ENCODE measurements around the gene SLC22A12. TPM values are rescaled to one million over a fixed set of nuclear protein-coding genes. Genes with fewer than 3 reads are reported as not detected.

SLC22A12 gene
- polyA plus RNA-seq, 1 donor, result 0.03 TPM

DNA sequence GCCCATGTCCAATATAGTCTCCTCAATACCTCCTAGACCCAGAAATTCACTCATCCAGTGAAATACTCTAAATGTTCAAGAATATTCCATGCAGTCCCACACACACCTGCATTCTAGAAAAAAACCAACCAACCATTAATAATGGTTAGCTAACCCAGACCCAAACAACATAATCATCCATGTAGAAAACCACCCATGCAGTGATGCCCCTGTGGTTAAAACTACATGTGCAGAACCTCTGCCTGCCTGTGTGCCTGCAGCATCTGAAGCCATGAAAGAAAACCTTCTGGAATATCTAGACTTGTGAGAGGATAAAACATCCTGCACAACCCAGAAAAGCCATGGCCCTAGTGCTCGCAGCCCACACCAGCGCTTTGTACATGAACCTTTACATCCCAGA lies 47.8 kb downstream of the SLC22A12 start:
- Histone ChIP-seq H3K27me3 (ENCODE audit: control insufficient read depth, insufficient read depth, low read length) (peaks cover 33% of the 10 kb centered on the region), H3K36me3 (ENCODE audit: control insufficient read depth, insufficient read depth, low read length) (no peaks in the 10 kb centered on the region), H3K4me3 (ENCODE audit: low read length) (no peak overlapping the region), H3K9me3 (ENCODE audit: control insufficient read depth, low read depth, low read length) (peaks cover 4% of the 10 kb centered on the region), H3K27ac (ENCODE audit: low read length) (no peak overlapping the region), H3K4me1 (ENCODE audit: control insufficient read depth, insufficient read depth, low read length) (peaks cover 33% of the 10 kb centered on the region)
- no peak for DNase-seq
- no CpG with 5 or more reads among the region's 2 CpGs for WGBS (ENCODE audit: insufficient coverage, low lambda C conversion rate)

GRCh38 chr11:64639885-64640284 lies 48.9 kb downstream of the SLC22A12 start:
- Histone ChIP-seq H3K27me3 (ENCODE audit: control insufficient read depth, insufficient read depth, low read length) (peaks cover 44% of the 10 kb centered on the region), H3K4me3 (ENCODE audit: low read length) (no peak overlapping the region), H3K36me3 (ENCODE audit: control insufficient read depth, insufficient read depth, low read length) (no peaks in the 10 kb centered on the region), H3K4me1 (ENCODE audit: control insufficient read depth, insufficient read depth, low read length) (peaks cover 27% of the 10 kb centered on the region), H3K9me3 (ENCODE audit: control insufficient read depth, low read depth, low read length) (peaks cover 4% of the 10 kb centered on the region), H3K27ac (ENCODE audit: low read length) (no peak overlapping the region)
- DNase-seq, result no peak
- WGBS (ENCODE audit: insufficient coverage, low lambda C conversion rate), result no CpG with 5 or more reads among the region's 4 CpGs

DNA sequence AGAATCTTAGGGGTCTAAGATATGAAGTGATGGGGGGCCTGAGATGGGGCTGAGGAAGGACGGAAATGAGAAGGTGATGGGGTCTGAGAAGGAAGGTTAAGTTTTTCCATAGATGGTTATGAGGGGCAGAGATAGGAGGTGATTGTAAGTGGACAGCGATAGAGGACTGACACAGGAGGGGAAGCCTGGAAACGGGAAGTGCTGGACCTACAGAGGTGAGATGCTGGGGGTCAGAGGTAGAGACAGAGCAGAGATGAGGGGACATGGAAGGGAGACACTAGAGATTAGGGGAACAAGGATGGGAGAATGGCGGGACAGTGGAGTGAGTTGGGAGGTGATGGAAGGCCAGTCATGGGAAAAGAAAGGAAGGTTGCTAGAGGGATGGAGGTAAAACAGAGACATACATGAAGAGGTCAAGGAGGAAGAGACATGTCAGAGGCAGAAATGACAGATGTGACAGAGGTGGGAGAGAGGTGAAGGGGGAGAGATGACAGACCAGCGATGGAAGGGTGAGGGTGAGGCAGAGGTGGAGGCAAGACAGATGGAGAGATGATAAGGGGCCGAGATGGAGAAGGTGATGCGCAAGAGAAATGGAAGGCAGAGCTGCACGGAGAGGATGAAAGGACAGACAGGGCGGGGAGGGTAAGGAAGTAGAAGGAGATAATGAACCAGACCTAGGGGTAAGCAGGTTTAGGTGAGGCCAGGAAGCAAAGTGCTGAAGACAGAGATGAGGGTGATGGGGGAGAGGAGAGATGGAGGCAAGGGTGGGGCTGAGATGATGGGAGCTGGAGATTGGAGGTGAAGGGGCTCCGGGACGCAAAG lies 50.8 kb downstream of the SLC22A12 start:
- Histone ChIP-seq H3K27ac (ENCODE audit: low read length) (no peak overlapping the region), H3K9me3 (ENCODE audit: control insufficient read depth, low read depth, low read length) (peaks cover 4% of the 10 kb centered on the region), H3K36me3 (ENCODE audit: control insufficient read depth, insufficient read depth, low read length) (no peaks in the 10 kb centered on the region), H3K4me3 (ENCODE audit: low read length) (peak overlapping the region; percentile 17), H3K4me1 (ENCODE audit: control insufficient read depth, insufficient read depth, low read length) (peaks cover 28% of the 10 kb centered on the region), H3K27me3 (ENCODE audit: control insufficient read depth, insufficient read depth, low read length) (peaks cover 60% of the 10 kb centered on the region)
- 36% methylated on average over 7 of the region's 11 CpGs for WGBS (ENCODE audit: insufficient coverage, low lambda C conversion rate)
- DNase-seq, result no peak

GRCh38 chr11:64642418-64642735 lies 51.4 kb downstream of the SLC22A12 start:
- H3K27ac ChIP-seq (ENCODE audit: low read length), result no peak overlapping the region
- peaks cover 4% of the 10 kb centered on the region for H3K9me3 ChIP-seq (ENCODE audit: control insufficient read depth, low read depth, low read length)
- H3K4me3 ChIP-seq (ENCODE audit: low read length), result peak overlapping the region; percentile 17
- no CpG with 5 or more reads among the region's 30 CpGs for WGBS (ENCODE audit: insufficient coverage, low lambda C conversion rate)
- H3K36me3 ChIP-seq (ENCODE audit: control insufficient read depth, insufficient read depth, low read length), result no peaks in the 10 kb centered on the region
- H3K27me3 ChIP-seq (ENCODE audit: control insufficient read depth, insufficient read depth, low read length), result peaks cover 63% of the 10 kb centered on the region
- no peak for DNase-seq
- H3K4me1 ChIP-seq (ENCODE audit: control insufficient read depth, insufficient read depth, low read length), result peaks cover 23% of the 10 kb centered on the region

- Histone ChIP-seq H3K27ac (ENCODE audit: low read length) (no peak overlapping the region), H3K4me1 (ENCODE audit: control insufficient read depth, insufficient read depth, low read length) (peaks cover 18% of the 10 kb centered on the region), H3K4me3 (ENCODE audit: low read length) (peak overlapping the region; percentile 37), H3K9me3 (ENCODE audit: control insufficient read depth, low read depth, low read length) (peaks cover 1% of the 10 kb centered on the region), H3K36me3 (ENCODE audit: control insufficient read depth, insufficient read depth, low read length) (no peaks in the 10 kb centered on the region), H3K27me3 (ENCODE audit: control insufficient read depth, insufficient read depth, low read length) (peaks cover 63% of the 10 kb centered on the region)
- no peak for DNase-seq
- WGBS (ENCODE audit: insufficient coverage, low lambda C conversion rate), result no CpG with 5 or more reads among the region's 36 CpGs
These were observed 51.8 kb downstream of the SLC22A12 start for GRCh38 chr11:64642871-64643255.

GRCh38 chr11:64643256-64643881 lies 52.3 kb downstream of the SLC22A12 start:
- Histone ChIP-seq H3K9me3 (ENCODE audit: control insufficient read depth, low read depth, low read length) (no peaks in the 10 kb centered on the region), H3K4me3 (ENCODE audit: low read length) (peak overlapping the region; percentile 37), H3K4me1 (ENCODE audit: control insufficient read depth, insufficient read depth, low read length) (peaks cover 16% of the 10 kb centered on the region), H3K27ac (ENCODE audit: low read length) (no peak overlapping the region), H3K27me3 (ENCODE audit: control insufficient read depth, insufficient read depth, low read length) (peaks cover 63% of the 10 kb centered on the region), H3K36me3 (ENCODE audit: control insufficient read depth, insufficient read depth, low read length) (no peaks in the 10 kb centered on the region)
- DNase-seq, result no peak
- no CpG with 5 or more reads among the region's 53 CpGs for WGBS (ENCODE audit: insufficient coverage, low lambda C conversion rate)

DNA sequence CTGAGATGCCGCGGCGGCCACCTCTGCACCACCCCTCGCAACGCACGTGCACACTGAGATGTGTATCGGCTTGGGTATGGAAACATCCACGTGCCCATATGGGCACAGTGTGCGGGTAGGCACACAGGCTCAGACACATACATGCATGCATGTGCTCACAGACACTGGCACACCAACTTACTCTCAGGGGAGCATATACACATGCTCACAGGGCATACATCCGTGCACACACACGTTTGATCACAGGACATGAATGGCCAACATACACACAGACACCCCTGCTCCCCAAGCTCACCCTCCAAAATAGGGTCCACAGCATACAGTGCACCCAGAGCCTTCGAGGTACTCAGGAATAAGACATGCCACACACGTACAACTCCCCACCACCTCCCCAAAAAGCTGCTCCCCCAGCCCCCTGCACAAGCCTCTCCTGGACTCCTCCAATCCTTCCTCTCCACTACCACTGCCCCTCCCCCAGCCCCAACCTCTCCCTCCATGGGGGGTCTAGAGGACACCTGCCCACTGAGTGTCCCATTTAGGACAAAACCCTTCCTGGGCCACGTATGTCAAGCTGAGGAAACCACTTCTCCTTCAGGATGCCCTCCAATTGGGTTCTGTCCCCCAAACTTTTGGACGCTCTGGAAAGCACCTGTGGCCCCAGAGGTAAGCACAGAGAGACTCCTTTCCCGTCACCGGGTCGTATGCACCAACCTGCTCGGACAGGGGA lies 53.1 kb downstream of the SLC22A12 start:
- no peak overlapping the region for H3K4me3 ChIP-seq (ENCODE audit: low read length)
- no peak overlapping the region for H3K27ac ChIP-seq (ENCODE audit: low read length)
- no peaks in the 10 kb centered on the region for H3K36me3 ChIP-seq (ENCODE audit: control insufficient read depth, insufficient read depth, low read length)
- DNase-seq, result no peak
- WGBS (ENCODE audit: insufficient coverage, low lambda C conversion rate), result 13% methylated on average over 4 of the region's 19 CpGs
- H3K9me3 ChIP-seq (ENCODE audit: control insufficient read depth, low read depth, low read length), result no peaks in the 10 kb centered on the region
- peaks cover 15% of the 10 kb centered on the region for H3K4me1 ChIP-seq (ENCODE audit: control insufficient read depth, insufficient read depth, low read length)
- H3K27me3 ChIP-seq (ENCODE audit: control insufficient read depth, insufficient read depth, low read length), result peaks cover 63% of the 10 kb centered on the region

DNA sequence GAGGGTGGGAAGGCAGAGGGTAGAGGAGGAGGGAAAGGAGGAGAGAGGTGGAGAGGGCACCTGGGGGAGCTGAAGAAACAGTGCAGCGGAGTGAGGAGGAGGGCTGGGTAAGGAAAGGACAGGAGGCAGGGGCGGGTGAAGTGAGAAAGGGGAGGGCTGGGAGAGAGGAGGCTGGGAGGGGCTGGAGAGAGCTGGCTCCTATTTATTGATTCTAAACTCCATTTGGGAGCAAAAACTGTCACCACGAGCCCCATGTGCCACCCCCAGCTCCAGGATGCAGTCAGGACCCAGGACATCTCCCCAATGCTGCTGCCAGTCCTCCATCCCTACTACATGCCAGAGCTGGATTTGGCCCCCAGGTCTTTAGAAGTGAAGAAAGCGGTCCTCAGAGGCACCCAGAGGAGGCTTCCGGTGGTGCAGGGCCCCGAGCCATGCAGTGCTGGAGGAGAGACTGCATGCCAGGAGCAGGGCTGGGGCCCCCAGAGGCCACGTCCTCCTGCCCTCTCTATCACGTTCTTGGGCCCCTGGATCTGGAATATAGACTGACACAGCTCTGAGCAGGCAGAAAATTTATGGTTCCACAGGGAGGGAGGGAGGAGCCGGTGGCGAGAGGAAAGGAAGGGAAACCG lies 53.7 kb downstream of the SLC22A12 start:
- 8% methylated on average over 3 of the region's 11 CpGs for WGBS (ENCODE audit: insufficient coverage, low lambda C conversion rate)
- Histone ChIP-seq H3K27ac (ENCODE audit: low read length) (no peak overlapping the region), H3K4me3 (ENCODE audit: low read length) (no peak overlapping the region), H3K36me3 (ENCODE audit: control insufficient read depth, insufficient read depth, low read length) (no peaks in the 10 kb centered on the region), H3K9me3 (ENCODE audit: control insufficient read depth, low read depth, low read length) (no peaks in the 10 kb centered on the region), H3K4me1 (ENCODE audit: control insufficient read depth, insufficient read depth, low read length) (peaks cover 18% of the 10 kb centered on the region), H3K27me3 (ENCODE audit: control insufficient read depth, insufficient read depth, low read length) (peaks cover 63% of the 10 kb centered on the region)
- peak; percentile 28 to 55 for DNase-seq

- no peaks in the 10 kb centered on the region for H3K9me3 ChIP-seq (ENCODE audit: control insufficient read depth, low read depth, low read length)
- peaks cover 41% of the 10 kb centered on the region for H3K27me3 ChIP-seq (ENCODE audit: control insufficient read depth, insufficient read depth, low read length)
- no peak overlapping the region for H3K4me3 ChIP-seq (ENCODE audit: low read length)
- no peak overlapping the region for H3K27ac ChIP-seq (ENCODE audit: low read length)
- H3K4me1 ChIP-seq (ENCODE audit: control insufficient read depth, insufficient read depth, low read length), result peaks cover 19% of the 10 kb centered on the region
- DNase-seq, result no peak
- H3K36me3 ChIP-seq (ENCODE audit: control insufficient read depth, insufficient read depth, low read length), result no peaks in the 10 kb centered on the region
- WGBS (ENCODE audit: insufficient coverage, low lambda C conversion rate), result no CpG with 5 or more reads among the region's 9 CpGs
These were observed 56.2 kb downstream of the SLC22A12 start for GRCh38 chr11:64647019-64647779.

GRCh38 chr11:64648551-64648950 lies 57.5 kb downstream of the SLC22A12 start:
- H3K27me3 ChIP-seq (ENCODE audit: control insufficient read depth, insufficient read depth, low read length), result peaks cover 33% of the 10 kb centered on the region
- DNase-seq, result no peak
- WGBS (ENCODE audit: insufficient coverage, low lambda C conversion rate), result no CpG with 5 or more reads among the region's 9 CpGs
- peaks cover 27% of the 10 kb centered on the region for H3K4me1 ChIP-seq (ENCODE audit: control insufficient read depth, insufficient read depth, low read length)
- H3K9me3 ChIP-seq (ENCODE audit: control insufficient read depth, low read depth, low read length), result no peaks in the 10 kb centered on the region
- no peak overlapping the region for H3K4me3 ChIP-seq (ENCODE audit: low read length)
- no peak overlapping the region for H3K27ac ChIP-seq (ENCODE audit: low read length)
- H3K36me3 ChIP-seq (ENCODE audit: control insufficient read depth, insufficient read depth, low read length), result no peaks in the 10 kb centered on the region
